HepG2 (cell line): Measurements from ENCODE around the gene PCDHB14. TPM values are rescaled to one million over a fixed set of nuclear protein-coding genes. Genes with fewer than 3 reads are reported as not detected.
"Not testable (repeated sequence)": the region's sequence is repeated elsewhere in the genome, so short reads cannot be mapped to it uniquely, and the experiment has no call there.

Experiments used
- ATAC-seq: fragments of 200-7000 bp; cut with Tn5 transposase; 3 replicates; pipeline ENCODE4 v1.9.1; 2020; ENCODE audit warnings: mild to moderate bottlenecking, moderate library complexity
- BruUV-seq: library from RNA; stranded (reverse); fragments of 400-500 nt; replicated peaks from 2 replicates; lab custom pipeline; 2021; lab: Mats Ljungman, UMichigan
- CTCF ChIA-PET: fragments of 300-600 bp; formaldehyde crosslinking; extraction: SDS; loops from one replicate; lab custom pipeline; 2021; ENCODE audit warnings: low total read pairs, inconsistent platforms, low intra/inter-chr PET ratio; lab: Yijun Ruan, JAX
- POLR2A ChIA-PET: fragments of 350-600 bp; sonication (Branson Sonifier 250); formaldehyde crosslinking; loops from one replicate; lab custom pipeline; 2020; ENCODE audit warnings: antibody characterized with exemption, inconsistent platforms; lab: Yijun Ruan, JAX
- DNase-seq: peaks from one replicate; pipeline ENCODE4 v3.0.0-alpha.2; 2015; ENCODE audit warnings: low spot score
- FAIRE-seq: peaks from 3 replicates; lab custom pipeline; 2011; peaks lifted over from hg19 to GRCh38; lab: Jason Lieb, UNC
- H2AFZ ChIP-seq: one replicate; pipeline ENCODE4 v1.6.1; 2011; ENCODE audit warnings: low read length, inconsistent platforms
- H3K27ac ChIP-seq: fragments of 300-600 bp; 3 replicates; pipeline ENCODE4 v1.8.0; 2011; ENCODE audit warnings: mixed run types, mild to moderate bottlenecking, mixed read lengths, low read length, inconsistent platforms; ENCODE audit not compliant: insufficient read depth; ENCODE audit errors: extremely low read length
- H3K27me3 ChIP-seq, 2 experiments: fragments of 200-600 bp in 1 of 2; 2 replicates in 1 of 2; 3 replicates in 1 of 2; pipeline versions ENCODE4 v1.6.0 to v1.8.0; 2011; ENCODE audit warnings: low read length in 2 of 2, mild to moderate bottlenecking in 2 of 2, moderate library complexity in 2 of 2, inconsistent platforms in 1 of 2; ENCODE audit not compliant: insufficient read depth in 2 of 2, control insufficient read depth in 1 of 2
- H3K36me3 ChIP-seq, 2 experiments: fragments of 200-600 bp in 1 of 2; replicated peaks in 1 of 2; 2 replicates in 1 of 2; 3 replicates in 1 of 2; pipeline versions ENCODE4 v1.5.1 to v1.8.0; 2011; ENCODE audit warnings: low read length in 2 of 2, inconsistent platforms in 1 of 2; ENCODE audit not compliant: insufficient read depth in 2 of 2, control insufficient read depth in 1 of 2
- H3K4me1 ChIP-seq: 2 replicates; pipeline ENCODE4 v1.5.1; 2012; ENCODE audit warnings: low read length, inconsistent platforms; ENCODE audit not compliant: insufficient read depth
- H3K4me2 ChIP-seq: 2 replicates; pipeline ENCODE4 v1.6.0; 2011; ENCODE audit warnings: low read depth, low read length, inconsistent platforms
- H3K4me3 ChIP-seq, 3 experiments: fragments of 200-600 bp in 1 of 3; sonication (generic), shearing (Covaris generic) in 1 of 3; replicated peaks in 1 of 3; 2 replicates each; pipeline ENCODE4 v1.5.1; 2011 to 2016; ENCODE audit warnings: low read length in 3 of 3, inconsistent platforms in 2 of 3, low read depth in 2 of 3, mild to moderate bottlenecking in 2 of 3, control low read depth in 1 of 3, mixed read lengths in 1 of 3; ENCODE audit not compliant: insufficient read depth in 1 of 3
- H3K79me2 ChIP-seq: one replicate; pipeline ENCODE4 v1.6.1; 2011; ENCODE audit warnings: low read length, inconsistent platforms; ENCODE audit not compliant: insufficient read depth
- H3K9ac ChIP-seq: 2 replicates; pipeline ENCODE4 v1.6.0; 2011; ENCODE audit warnings: mild to moderate bottlenecking, low read depth, low read length, inconsistent platforms; ENCODE audit not compliant: insufficient read depth
- H3K9me3 ChIP-seq: 2 replicates; pipeline ENCODE4 v1.5.1; 2012; ENCODE audit warnings: mild to moderate bottlenecking, low read length
- H4K20me1 ChIP-seq: 2 replicates; pipeline ENCODE4 v1.6.0; 2011; ENCODE audit warnings: inconsistent platforms, mild to moderate bottlenecking, low read length, moderate library complexity; ENCODE audit not compliant: insufficient read depth
- GPN1 ChIP-seq: sonication (generic); formaldehyde crosslinking; IDR thresholded peaks from 2 replicates; pipeline ENCODE4 v1.5.1; 2020; ENCODE audit warnings: missing genetic modification reagents, borderline replicate concordance
- MIER2 ChIP-seq: IDR thresholded peaks from 2 replicates; pipeline ENCODE4 v1.6.1; 2016; ENCODE audit warnings: missing biosample characterization, missing genetic modification reagents
- RAD21 ChIP-seq: fragments of 450-650 bp; formaldehyde crosslinking; IDR thresholded peaks from 2 replicates; pipeline ENCODE4 v1.5.0; 2020; ENCODE audit warnings: mild to moderate bottlenecking
- RARA ChIP-seq: IDR thresholded peaks from 2 replicates; pipeline ENCODE4 v1.6.1; 2016; ENCODE audit warnings: missing genetic modification reagents, missing compliant biosample characterization
- STAG1 ChIP-seq: sonication (generic); formaldehyde crosslinking; IDR thresholded peaks from 2 replicates; pipeline ENCODE4 v1.4.0; 2020; ENCODE audit warnings: missing genetic modification reagents
- ZNF3 ChIP-seq: IDR thresholded peaks from 2 replicates; pipeline ENCODE4 v1.7.0; 2017; ENCODE audit warnings: inconsistent platforms
- ZNF337 ChIP-seq: sonication (generic); formaldehyde crosslinking; IDR thresholded peaks from 2 replicates; pipeline ENCODE4 v1.5.1; 2020; ENCODE audit warnings: missing genetic modification reagents, low read depth, mild to moderate bottlenecking, borderline replicate concordance
- ZNF446 ChIP-seq: sonication (generic); formaldehyde crosslinking; IDR thresholded peaks from 2 replicates; pipeline ENCODE4 v1.5.0; 2020; ENCODE audit warnings: mild to moderate bottlenecking, missing genetic modification reagents
- ZNF546 ChIP-seq: sonication (generic); formaldehyde crosslinking; conservative IDR thresholded peaks from 2 replicates; pipeline ENCODE4 v1.8.1; 2023; ENCODE audit warnings: mild to moderate bottlenecking, missing genetic modification reagents
- ZNF629 ChIP-seq: sonication (generic); formaldehyde crosslinking; conservative IDR thresholded peaks from 2 replicates; pipeline ENCODE4 v1.5.0; 2020; ENCODE audit warnings: missing genetic modification reagents
- WGBS: methylation state at CpG from one replicate; pipeline ENCODE4 v1.1.6; 2017; ENCODE audit warnings: low lambda C conversion rate; 5-methylcytosine and 5-hydroxymethylcytosine counted together
- in situ Hi-C: cut with HindIII; loops from 2 replicates; pipeline ENCODE4 v1.10.0; 2017; ENCODE audit warnings: low pct_unique_long_range_greater_than_20kb; ENCODE audit not compliant: extremely low pct_ligation_motif_present
- intact Hi-C: fragments of 100-400 bp; cut with micrococcal nuclease; formaldehyde crosslinking; loops from one replicate; pipeline ENCODE4 v1.10.0; 2022; ENCODE audit not compliant: unreplicated experiment
- polyA plus RNA-seq, 8 experiments: library from polyadenylated mRNA; depleted of rRNA in 3 of 8; stranded (reverse) in 7 of 8; unstranded in 1 of 8; fragments of >200 nt; fragmentation: Illumina TruSeq in 4 of 8; extraction: Trizol in 4 of 8; gene quantifications; 2 replicates each; pipeline versions ENCODE4 v1.2.1 to v1.2.3, GENCODE V29; 2011 to 2016; ENCODE audit warnings: low read depth in 4 of 8, missing spikeins in 1 of 8, mixed read lengths in 1 of 8; ENCODE audit not compliant: insufficient read depth in 1 of 8
- total RNA-seq, 5 experiments: library from RNA; depleted of rRNA; stranded (reverse); fragments of >200 nt; fragmentation: Illumina TruSeq; extraction: Trizol; gene quantifications; 2 replicates each; pipeline ENCODE4 v1.2.3, GENCODE V29; 2016; ENCODE audit warnings: low read depth in 1 of 5
- TF ChIP-seq, protein P1 (sequence below): sonication (generic); formaldehyde crosslinking; IDR thresholded peaks from 2 replicates; pipeline ENCODE4 v1.5.0; 2020; ENCODE audit warnings: mild to moderate bottlenecking, missing genetic modification reagents, moderate library complexity

Gene PCDHB14
- total and polyA plus RNA-seq, 2 of the 13 experiments (the other 11 are each of a cell fraction or from before 2014, with no cell fraction given) = 0.37 to 0.40 TPM

DNA sequence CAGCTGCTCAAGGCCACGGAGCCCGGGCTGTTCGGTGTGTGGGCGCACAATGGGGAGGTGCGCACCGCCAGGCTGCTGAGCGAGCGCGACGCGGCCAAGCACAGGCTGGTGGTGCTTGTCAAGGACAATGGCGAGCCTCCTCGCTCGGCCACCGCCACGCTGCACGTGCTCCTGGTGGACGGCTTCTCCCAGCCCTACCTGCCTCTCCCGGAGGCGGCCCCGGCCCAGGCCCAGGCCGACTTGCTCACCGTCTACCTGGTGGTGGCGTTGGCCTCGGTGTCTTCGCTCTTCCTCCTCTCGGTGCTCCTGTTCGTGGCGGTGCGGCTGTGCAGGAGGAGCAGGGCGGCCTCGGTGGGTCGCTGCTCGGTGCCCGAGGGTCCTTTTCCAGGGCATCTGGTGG, 34.0 kb upstream of the PCDHB14 start:
- CTCF ChIA-PET, DNase-seq, FAIRE-seq, H3K27me3 ChIP-seq, H3K9ac ChIP-seq, H3K4me1 ChIP-seq, H3K9me3 ChIP-seq, BruUV-seq, H2AFZ ChIP-seq, POLR2A ChIA-PET, H3K4me2 ChIP-seq, in situ Hi-C loops, H3K27ac ChIP-seq, H4K20me1 ChIP-seq, H3K36me3 ChIP-seq, H3K79me2 ChIP-seq, intact Hi-C loops, ATAC-seq, H3K4me3 ChIP-seq: not testable (repeated sequence)
- WGBS = 84% methylated on average over 14 of the region's 35 CpGs

DNA sequence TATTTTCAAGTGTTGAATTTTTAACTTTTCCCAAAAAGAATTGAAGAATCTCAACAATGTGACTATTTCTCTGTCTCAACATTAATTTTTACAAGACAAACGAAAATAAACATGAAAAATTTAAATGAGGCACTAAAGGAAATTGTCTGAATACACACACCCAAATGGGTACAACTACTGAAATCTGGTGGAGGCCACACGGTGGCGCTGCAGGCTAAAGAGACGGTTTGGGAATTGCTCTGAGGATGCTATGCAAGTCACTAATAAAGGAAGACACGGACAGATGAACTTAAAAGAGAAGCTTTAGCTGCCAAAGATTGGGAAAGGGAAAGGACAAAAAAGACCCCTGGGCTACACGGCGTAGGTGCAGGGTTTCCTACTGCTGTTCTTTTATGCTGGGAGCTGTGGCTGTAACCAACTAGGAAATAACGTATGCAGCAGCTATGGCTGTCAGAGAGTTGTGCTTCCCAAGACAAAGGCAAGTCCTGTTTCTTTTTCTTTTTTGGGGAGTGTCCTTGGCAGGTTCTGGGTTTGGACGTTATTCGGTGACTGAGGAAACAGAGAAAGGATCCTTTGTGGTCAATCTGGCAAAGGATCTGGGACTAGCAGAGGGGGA, 30.9 kb upstream of the PCDHB14 start, which contains the start of gene PCDHB10:
TSS of gene PCDHB10 (plus strand) at position 244 of the 616 bp plus-strand sequence. CDS start at position 444, 200 bp downstream.
- DNase-seq (peak; percentile 9), ATAC-seq (peak; percentile 71), FAIRE-seq (peak; percentile 53)
- H3K9me3 ChIP-seq = peaks cover 11% of the 10 kb centered on the region
- no peaks in the 10 kb centered on the region for H3K4me1 ChIP-seq
- no peaks in the 10 kb centered on the region for H3K27me3 ChIP-seq
- no peaks in the 10 kb centered on the region for H3K79me2 ChIP-seq
- no peak for TF ChIP-seq GPN1 (CRISPR knock-in tag)
- no peak for TF ChIP-seq ZNF446 (CRISPR knock-in tag)
- no peak for TF ChIP-seq ZNF337 (CRISPR knock-in tag)
- TF ChIP-seq ZNF629 (CRISPR knock-in tag) = 0 out of 2 replicates have a peak, but pooled peaks have one; percentile 15
- TF ChIP-seq RARA = no peak
- peak; percentile 47; the same call in 1 of the 2 replicates for TF ChIP-seq ZNF3 (CRISPR knock-in tag)
- no peak for TF ChIP-seq ZNF546 (CRISPR knock-in tag)
- no peak for TF ChIP-seq MIER2 (CRISPR knock-in tag)
- TF ChIP-seq RAD21 (CRISPR knock-in tag) = peak; percentile 20; the same call in 1 of the 2 replicates
- peak; percentile 36 for TF ChIP-seq STAG1 (CRISPR knock-in tag)
- TF ChIP-seq, protein P1, sequence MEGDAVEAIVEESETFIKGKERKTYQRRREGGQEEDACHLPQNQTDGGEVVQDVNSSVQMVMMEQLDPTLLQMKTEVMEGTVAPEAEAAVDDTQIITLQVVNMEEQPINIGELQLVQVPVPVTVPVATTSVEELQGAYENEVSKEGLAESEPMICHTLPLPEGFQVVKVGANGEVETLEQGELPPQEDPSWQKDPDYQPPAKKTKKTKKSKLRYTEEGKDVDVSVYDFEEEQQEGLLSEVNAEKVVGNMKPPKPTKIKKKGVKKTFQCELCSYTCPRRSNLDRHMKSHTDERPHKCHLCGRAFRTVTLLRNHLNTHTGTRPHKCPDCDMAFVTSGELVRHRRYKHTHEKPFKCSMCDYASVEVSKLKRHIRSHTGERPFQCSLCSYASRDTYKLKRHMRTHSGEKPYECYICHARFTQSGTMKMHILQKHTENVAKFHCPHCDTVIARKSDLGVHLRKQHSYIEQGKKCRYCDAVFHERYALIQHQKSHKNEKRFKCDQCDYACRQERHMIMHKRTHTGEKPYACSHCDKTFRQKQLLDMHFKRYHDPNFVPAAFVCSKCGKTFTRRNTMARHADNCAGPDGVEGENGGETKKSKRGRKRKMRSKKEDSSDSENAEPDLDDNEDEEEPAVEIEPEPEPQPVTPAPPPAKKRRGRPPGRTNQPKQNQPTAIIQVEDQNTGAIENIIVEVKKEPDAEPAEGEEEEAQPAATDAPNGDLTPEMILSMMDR (CRISPR knock-in tag) = peak; percentile 72
- H2AFZ ChIP-seq = peak within 1 kb of the TSS; percentile 12
- no peak within 1 kb of the TSS for H3K27ac ChIP-seq
- no peak within 1 kb of the TSS for H3K9ac ChIP-seq
- in situ Hi-C loops (no loop called here), intact Hi-C loops (no loop called here)
- CTCF ChIA-PET = no interaction called here
- H3K36me3 ChIP-seq = no peaks in the 10 kb centered on the region
- no TSS peak for BruUV-seq
- POLR2A ChIA-PET = no interaction called here
- no peak within 1 kb of the TSS for H3K4me3 ChIP-seq
- H4K20me1 ChIP-seq = no peaks in the 10 kb centered on the region
- WGBS = 18% methylated on average over 10 of the region's 10 CpGs
- H3K4me2 ChIP-seq = no peak within 1 kb of the TSS

DNA sequence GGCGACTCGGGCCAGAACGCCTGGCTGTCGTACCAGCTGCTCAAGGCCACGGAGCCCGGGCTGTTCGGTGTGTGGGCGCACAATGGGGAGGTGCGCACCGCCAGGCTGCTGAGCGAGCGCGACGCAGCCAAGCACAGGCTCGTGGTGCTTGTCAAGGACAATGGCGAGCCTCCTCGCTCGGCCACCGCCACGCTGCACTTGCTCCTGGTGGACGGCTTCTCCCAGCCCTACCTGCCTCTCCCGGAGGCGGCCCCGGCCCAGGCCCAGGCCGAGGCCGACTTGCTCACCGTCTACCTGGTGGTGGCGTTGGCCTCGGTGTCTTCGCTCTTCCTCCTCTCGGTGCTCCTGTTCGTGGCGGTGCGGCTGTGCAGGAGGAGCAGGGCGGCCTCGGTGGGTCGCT, 28.8 kb upstream of the PCDHB14 start:
- intact Hi-C loops, CTCF ChIA-PET: not testable (repeated sequence)

More for the DNA sequence above, 28.8 kb upstream of the PCDHB14 start:
- H2AFZ ChIP-seq, ATAC-seq, H3K4me2 ChIP-seq, DNase-seq, BruUV-seq, H3K79me2 ChIP-seq, POLR2A ChIA-PET, FAIRE-seq, H4K20me1 ChIP-seq, H3K27me3 ChIP-seq, H3K27ac ChIP-seq, in situ Hi-C loops, H3K36me3 ChIP-seq, H3K9ac ChIP-seq, H3K4me1 ChIP-seq, H3K4me3 ChIP-seq: not testable (repeated sequence)
- no CpG with 5 or more reads among the region's 37 CpGs for WGBS
- H3K9me3 ChIP-seq = peaks cover 21% of the 10 kb centered on the region
